CD4-positive, alpha-beta T cell (primary cell): ENCODE results near the gene ELF4. TPM values are rescaled to one million over a fixed set of nuclear protein-coding genes. Genes with fewer than 3 reads are reported as not detected.

Source experiments
- ATAC-seq: fragments of 200-7000 bp; cut with Tn5 transposase; one replicate; pipeline ENCODE4 v1.10.0; 2022; ENCODE audit warnings: mild to moderate bottlenecking; ENCODE audit not compliant: poor library complexity
- CTCF ChIA-PET: fragments of 350-600 bp; sonication (Branson Sonifier 250); formaldehyde crosslinking; loops from one replicate; lab custom pipeline; 2021; ENCODE audit warnings: antibody characterized with exemption, inconsistent platforms; lab: Charles Lee
- POLR2A ChIA-PET: fragments of 350-600 bp; sonication (Branson Sonifier 250); formaldehyde crosslinking; loops from one replicate; lab custom pipeline; 2021; ENCODE audit warnings: antibody characterized with exemption, inconsistent platforms; lab: Charles Lee
- DNase-seq, 14 experiments: peaks; one replicate each; pipeline ENCODE4 v3.0.0-alpha.2; 2013 to 2020; ENCODE audit warnings: mixed read lengths in 2 of 14
- H3K27ac ChIP-seq, 2 donors: one replicate each; pipeline versions ENCODE4 v1.5.1 to v1.7.0; 2013; ENCODE audit warnings: low read length in 2 of 2, low read depth in 1 of 2, mild to moderate bottlenecking in 1 of 2
- H3K27me3 ChIP-seq, 2 experiments: 1 replicate in 1 of 2; 2 replicates in 1 of 2; pipeline versions ENCODE4 v1.6.1 to v1.7.0; 2013; ENCODE audit warnings: low read length in 2 of 2, control low read depth in 1 of 2, mild to moderate bottlenecking in 1 of 2, moderate library complexity in 1 of 2; ENCODE audit not compliant: insufficient read depth in 2 of 2, control insufficient read depth in 1 of 2
- H3K36me3 ChIP-seq: one replicate; pipeline ENCODE4 v1.6.1; 2013; ENCODE audit warnings: low read length, control low read depth; ENCODE audit not compliant: insufficient read depth
- H3K4me1 ChIP-seq: one replicate; pipeline ENCODE4 v1.6.1; 2013; ENCODE audit warnings: low read length, control low read depth; ENCODE audit not compliant: insufficient read depth
- H3K4me3 ChIP-seq: one replicate; pipeline ENCODE4 v1.5.1; 2013; ENCODE audit warnings: mild to moderate bottlenecking, low read length, moderate library complexity
- H3K9me3 ChIP-seq, 2 experiments: 1 replicate in 1 of 2; 2 replicates in 1 of 2; pipeline versions ENCODE4 v1.6.1 to v1.7.0; 2013; ENCODE audit warnings: low read length in 2 of 2, mild to moderate bottlenecking in 2 of 2, control low read depth in 1 of 2, moderate library complexity in 1 of 2; ENCODE audit not compliant: control insufficient read depth in 1 of 2, insufficient read depth in 1 of 2
- H3K27ac Mint-ChIP-seq: one replicate; pipeline ENCODE4 v1.8.0; 2020; ENCODE audit warnings: mixed read lengths
- H3K27me3 Mint-ChIP-seq: one replicate; pipeline ENCODE4 v1.8.0; 2021; ENCODE audit warnings: mixed read lengths
- H3K36me3 Mint-ChIP-seq: one replicate; pipeline ENCODE4 v1.8.0; 2021; ENCODE audit warnings: low read depth, mixed read lengths
- H3K4me1 Mint-ChIP-seq: one replicate; pipeline ENCODE4 v1.8.0; 2021; ENCODE audit warnings: low read depth, mixed read lengths
- H3K4me3 Mint-ChIP-seq: one replicate; pipeline ENCODE4 v1.8.0; 2020; ENCODE audit warnings: mild to moderate bottlenecking, mixed read lengths
- H3K9me3 Mint-ChIP-seq: one replicate; pipeline ENCODE4 v1.8.0; 2020; ENCODE audit warnings: mixed read lengths
- CTCF ChIP-seq: fragments of 200-600 bp; IDR thresholded peaks from one replicate; pipeline ENCODE4 v1.8.0; 2022; ENCODE audit warnings: antibody characterized with exemption, mild to moderate bottlenecking
- intact Hi-C, 2 experiments: fragments of 100-400 bp; cut with DNase I in 1 of 2; cut with micrococcal nuclease in 1 of 2; formaldehyde crosslinking; loops; one replicate each; pipeline versions ENCODE4 v1.15.1 to v1.9.0; 2023 to 2025; cut with DNase I, micrococcal nuclease
- total RNA-seq, 174 experiments: library from RNA in 2 of 174; stranded (reverse) in 2 of 174; gene quantifications; one replicate each; pipeline ENCODE4 v1.2.3 and lab custom pipeline; 2021 to 2026

The ELF4 gene
- total RNA-seq, 2 experiments from 2014 or later = 17.3 to 17.4 TPM

- Mint-ChIP-seq H3K9me3 (no peaks in the 10 kb centered on the region), H3K36me3 (peaks cover 12% of the 10 kb centered on the region), H3K27me3 (no peaks in the 10 kb centered on the region), H3K4me3 (peak overlapping the region; percentile 95), H3K4me1 (peaks cover 40% of the 10 kb centered on the region), H3K27ac (peak overlapping the region; percentile 82)
- Histone ChIP-seq H3K36me3 (peaks cover 3% of the 10 kb centered on the region), H3K27ac (peak overlapping the region; percentile 50 to 52), H3K9me3 (no peaks in the 10 kb centered on the region), H3K4me1 (peaks cover 52% of the 10 kb centered on the region), H3K4me3 (peak overlapping the region; percentile 83), H3K27me3 (no peaks in the 10 kb centered on the region)
- intact Hi-C loops = loop anchor here in 1 of 2 experiments (2.0 kb wide), 1 partner anchor 26 kb away; no protein-coding TSS in a partner anchor
- ChIA-PET POLR2A (interaction anchor here (1.0 to 2.7 kb wide), 5 partner anchors 12 to 57 kb away, joined by 3 to 15 read pairs (median 5); partner anchors contain the start of gene AIFM1), CTCF (interaction anchor here (1.8 to 3.1 kb wide), 3 partner anchors 11 to 27 kb away, joined by 6 to 10 read pairs (median 6); no protein-coding TSS in a partner anchor)
- ATAC-seq (peak; percentile 32), DNase-seq (peak in 7 of 14 experiments; percentile 13 to 71 (median 48))
- TF ChIP-seq CTCF = no peak
Measured at GRCh38 chrX:130108647-130109428, 1.5 kb downstream of the ELF4 start.

GRCh38 chrX:130106071-130106470 lies 4.2 kb downstream of the ELF4 start:
- no peak overlapping the region for H3K4me3 ChIP-seq
- H3K27me3 ChIP-seq = no peaks in the 10 kb centered on the region
- H3K36me3 Mint-ChIP-seq = peaks cover 12% of the 10 kb centered on the region
- no peak for TF ChIP-seq CTCF
- peaks cover 63% of the 10 kb centered on the region for H3K4me1 ChIP-seq
- H3K36me3 ChIP-seq = peaks cover 3% of the 10 kb centered on the region
- H3K9me3 Mint-ChIP-seq = no peaks in the 10 kb centered on the region
- peaks cover 58% of the 10 kb centered on the region for H3K4me1 Mint-ChIP-seq
- no peaks in the 10 kb centered on the region for H3K9me3 ChIP-seq
- no peak for ATAC-seq
- H3K27me3 Mint-ChIP-seq = no peaks in the 10 kb centered on the region
- POLR2A ChIA-PET = interaction anchor here (1.3 kb wide), 1 partner anchor 14 kb away, joined by 3 read pairs; no protein-coding TSS in a partner anchor
- peak overlapping the region; percentile 40 for H3K4me3 Mint-ChIP-seq
- intact Hi-C loops = no loop called here
- H3K27ac ChIP-seq = peak overlapping the region in 1 of 2 donors; percentile 17
- CTCF ChIA-PET = no interaction called here
- DNase-seq = no peak
- peak overlapping the region; percentile 64 for H3K27ac Mint-ChIP-seq

- H3K27ac Mint-ChIP-seq = peak overlapping the region; percentile 44
- H3K36me3 Mint-ChIP-seq = peaks cover 12% of the 10 kb centered on the region
- no peak overlapping the region for H3K4me3 ChIP-seq
- no peak overlapping the region for H3K27ac ChIP-seq
- no peak for TF ChIP-seq CTCF
- no peaks in the 10 kb centered on the region for H3K9me3 Mint-ChIP-seq
- ChIA-PET CTCF (interaction anchor here (0.8 to 1.7 kb wide), 2 partner anchors 16 to 25 kb away, joined by 4 read pairs; no protein-coding TSS in a partner anchor), POLR2A (interaction anchor here (0.6 to 1.3 kb wide), 3 partner anchors 13 to 199 kb away, joined by 3 read pairs; partner anchors contain the start of gene UTP14A)
- peaks cover 66% of the 10 kb centered on the region for H3K4me1 Mint-ChIP-seq
- intact Hi-C loops = no loop called here
- H3K36me3 ChIP-seq = peaks cover 3% of the 10 kb centered on the region
- H3K27me3 ChIP-seq = no peaks in the 10 kb centered on the region
- ATAC-seq = no peak
- no peaks in the 10 kb centered on the region for H3K9me3 ChIP-seq
- H3K27me3 Mint-ChIP-seq = no peaks in the 10 kb centered on the region
- H3K4me3 Mint-ChIP-seq = peak overlapping the region; percentile 51
- H3K4me1 ChIP-seq = peaks cover 69% of the 10 kb centered on the region
- DNase-seq = no peak
Measured at GRCh38 chrX:130105244-130105643, 5.1 kb downstream of the ELF4 start.
